ENCODE data around the gene TMEM238L.

Gene TMEM238L

GRCh38 chr17:10758062-10758461, 45.8 kb downstream of the TMEM238L start:
- no peak for DNase-seq
- peaks cover 42% of the 10 kb centered on the region for H3K27me3 Mint-ChIP-seq (ENCODE audit: low read depth, poor library complexity)
- no peaks in the 10 kb centered on the region for H3K36me3 Mint-ChIP-seq (ENCODE audit: low read depth)
- H3K27ac Mint-ChIP-seq: no peak overlapping the region
- H3K4me3 Mint-ChIP-seq: no peak overlapping the region
- TF ChIP-seq CTCF (IDR thresholded peaks at IDR 0.05): no peak
- no peaks in the 10 kb centered on the region for H3K9me3 Mint-ChIP-seq
- peaks cover 42% of the 10 kb centered on the region for H3K4me1 Mint-ChIP-seq

- Mint-ChIP-seq H3K27ac (no peak overlapping the region), H3K36me3 (ENCODE audit: low read depth) (no peaks in the 10 kb centered on the region), H3K27me3 (ENCODE audit: low read depth, poor library complexity) (peaks cover 40% of the 10 kb centered on the region), H3K4me1 (peaks cover 42% of the 10 kb centered on the region), H3K4me3 (no peak overlapping the region), H3K9me3 (no peaks in the 10 kb centered on the region)
- TF ChIP-seq CTCF (IDR thresholded peaks at IDR 0.05): no peak
- DNase-seq: no peak
Observed at GRCh38 chr17:10757647-10758046, 46.3 kb downstream of the TMEM238L start.

- TF ChIP-seq CTCF (IDR thresholded peaks at IDR 0.05): no peak
- H3K4me3 Mint-ChIP-seq: no peak overlapping the region
- no peak overlapping the region for H3K27ac Mint-ChIP-seq
- peaks cover 44% of the 10 kb centered on the region for H3K27me3 Mint-ChIP-seq (ENCODE audit: low read depth, poor library complexity)
- no peak for DNase-seq
- no peaks in the 10 kb centered on the region for H3K36me3 Mint-ChIP-seq (ENCODE audit: low read depth)
- H3K9me3 Mint-ChIP-seq: no peaks in the 10 kb centered on the region
- H3K4me1 Mint-ChIP-seq: peaks cover 42% of the 10 kb centered on the region
Observed at GRCh38 chr17:10757067-10757466, 46.8 kb downstream of the TMEM238L start.

GRCh38 chr17:10756619-10757018, 47.3 kb downstream of the TMEM238L start:
- H3K27me3 Mint-ChIP-seq (ENCODE audit: low read depth, poor library complexity): peaks cover 44% of the 10 kb centered on the region
- DNase-seq: no peak
- H3K27ac Mint-ChIP-seq: no peak overlapping the region
- no peaks in the 10 kb centered on the region for H3K9me3 Mint-ChIP-seq
- no peak for TF ChIP-seq CTCF (IDR thresholded peaks at IDR 0.05)
- no peaks in the 10 kb centered on the region for H3K36me3 Mint-ChIP-seq (ENCODE audit: low read depth)
- H3K4me3 Mint-ChIP-seq: no peak overlapping the region
- H3K4me1 Mint-ChIP-seq: peaks cover 42% of the 10 kb centered on the region

- Mint-ChIP-seq H3K4me1 (peaks cover 42% of the 10 kb centered on the region), H3K36me3 (ENCODE audit: low read depth) (no peaks in the 10 kb centered on the region), H3K9me3 (no peaks in the 10 kb centered on the region), H3K27ac (no peak overlapping the region), H3K27me3 (ENCODE audit: low read depth, poor library complexity) (peaks cover 44% of the 10 kb centered on the region), H3K4me3 (peak overlapping the region; percentile 70)
- DNase-seq: no peak
- TF ChIP-seq CTCF (IDR thresholded peaks at IDR 0.05): no peak
Observed at GRCh38 chr17:10756185-10756584, 47.7 kb downstream of the TMEM238L start.

GRCh38 chr17:10755592-10756127, 48.2 kb downstream of the TMEM238L start:
- H3K4me3 Mint-ChIP-seq: peak overlapping the region; percentile 70
- no peaks in the 10 kb centered on the region for H3K36me3 Mint-ChIP-seq (ENCODE audit: low read depth)
- peaks cover 44% of the 10 kb centered on the region for H3K27me3 Mint-ChIP-seq (ENCODE audit: low read depth, poor library complexity)
- TF ChIP-seq CTCF (IDR thresholded peaks at IDR 0.05): no peak
- H3K9me3 Mint-ChIP-seq: no peaks in the 10 kb centered on the region
- H3K27ac Mint-ChIP-seq: no peak overlapping the region
- H3K4me1 Mint-ChIP-seq: peaks cover 42% of the 10 kb centered on the region
- DNase-seq: no peak

Measured in nephron progenitor cell (in vitro differentiated cells).